HL-60 (cell line): Measurements from ENCODE around the gene CHAF1A.

ENCODE experiments used
- DNase-seq, 2 experiments: peaks; one replicate each; pipeline ENCODE4 v3.0.0-alpha.2; 2010 to 2020; ENCODE audit warnings: low read depth in 1 of 2, low spot score in 1 of 2
- H3K27ac ChIP-seq: fragments of 250-450 bp; sonication (Bioruptor Pico); replicated peaks from 2 replicates; pipeline ENCODE4 v1.5.1; 2020; ENCODE audit warnings: mild to moderate bottlenecking, moderate library complexity
- H3K27me3 ChIP-seq: fragments of 250-450 bp; sonication (Bioruptor Pico); 2 replicates; pipeline ENCODE4 v1.5.1; 2021; ENCODE audit warnings: mild to moderate bottlenecking, moderate library complexity; ENCODE audit not compliant: insufficient read depth, poor library complexity, severe bottlenecking
- H3K4me3 ChIP-seq: replicated peaks from 2 replicates; pipeline ENCODE4 v1.5.1; 2011; ENCODE audit warnings: mild to moderate bottlenecking, control low read depth, low read length; ENCODE audit not compliant: insufficient read depth
- GABPA ChIP-seq: IDR thresholded peaks from 2 replicates; pipeline ENCODE4 v1.6.1; 2012; ENCODE audit warnings: low read depth
- POLR2AphosphoS5 ChIP-seq: IDR thresholded peaks from 2 replicates; pipeline ENCODE4 v1.6.1; 2012; ENCODE audit warnings: low read depth
- SPI1 ChIP-seq: IDR thresholded peaks from 2 replicates; pipeline ENCODE4 v1.6.1; 2012; ENCODE audit warnings: low read depth, mild to moderate bottlenecking, borderline replicate concordance
- TF ChIP-seq, protein P1 (sequence below): IDR thresholded peaks from one replicate; pipeline ENCODE4 v1.5.1; 2011; ENCODE audit warnings: low read length, control low read depth, inconsistent platforms; ENCODE audit not compliant: insufficient read depth
- TF ChIP-seq, protein P2 (sequence below): IDR thresholded peaks from 2 replicates; pipeline ENCODE4 v1.6.1; 2012; ENCODE audit warnings: low read depth; ENCODE audit not compliant: insufficient replicate concordance

CHAF1A gene

DNA sequence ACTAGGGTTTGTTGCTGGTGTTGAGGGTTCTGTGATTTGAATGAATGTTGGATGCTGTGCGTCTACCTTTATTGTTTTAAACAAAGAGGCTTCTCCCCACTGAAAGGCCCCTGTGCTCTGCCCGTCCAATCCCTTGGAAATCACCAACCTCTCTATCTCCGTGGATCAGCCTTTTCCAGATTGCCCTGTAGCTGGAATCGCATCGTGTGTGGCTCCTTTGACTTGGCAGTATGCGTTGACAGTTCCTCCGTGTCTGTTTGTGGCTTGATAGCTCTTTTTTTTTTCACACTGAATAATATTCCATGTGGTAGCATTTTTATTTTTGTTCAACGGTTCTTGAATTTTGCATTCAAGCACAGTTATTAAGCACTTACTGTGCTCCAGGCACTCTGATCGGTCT is 32.0 kb downstream of the CHAF1A start:
- TF ChIP-seq POLR2AphosphoS5 (no peak), SPI1 (no peak), GABPA (no peak)
- TF ChIP-seq, protein P1, sequence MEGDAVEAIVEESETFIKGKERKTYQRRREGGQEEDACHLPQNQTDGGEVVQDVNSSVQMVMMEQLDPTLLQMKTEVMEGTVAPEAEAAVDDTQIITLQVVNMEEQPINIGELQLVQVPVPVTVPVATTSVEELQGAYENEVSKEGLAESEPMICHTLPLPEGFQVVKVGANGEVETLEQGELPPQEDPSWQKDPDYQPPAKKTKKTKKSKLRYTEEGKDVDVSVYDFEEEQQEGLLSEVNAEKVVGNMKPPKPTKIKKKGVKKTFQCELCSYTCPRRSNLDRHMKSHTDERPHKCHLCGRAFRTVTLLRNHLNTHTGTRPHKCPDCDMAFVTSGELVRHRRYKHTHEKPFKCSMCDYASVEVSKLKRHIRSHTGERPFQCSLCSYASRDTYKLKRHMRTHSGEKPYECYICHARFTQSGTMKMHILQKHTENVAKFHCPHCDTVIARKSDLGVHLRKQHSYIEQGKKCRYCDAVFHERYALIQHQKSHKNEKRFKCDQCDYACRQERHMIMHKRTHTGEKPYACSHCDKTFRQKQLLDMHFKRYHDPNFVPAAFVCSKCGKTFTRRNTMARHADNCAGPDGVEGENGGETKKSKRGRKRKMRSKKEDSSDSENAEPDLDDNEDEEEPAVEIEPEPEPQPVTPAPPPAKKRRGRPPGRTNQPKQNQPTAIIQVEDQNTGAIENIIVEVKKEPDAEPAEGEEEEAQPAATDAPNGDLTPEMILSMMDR, result no peak
- TF ChIP-seq, protein P2, sequence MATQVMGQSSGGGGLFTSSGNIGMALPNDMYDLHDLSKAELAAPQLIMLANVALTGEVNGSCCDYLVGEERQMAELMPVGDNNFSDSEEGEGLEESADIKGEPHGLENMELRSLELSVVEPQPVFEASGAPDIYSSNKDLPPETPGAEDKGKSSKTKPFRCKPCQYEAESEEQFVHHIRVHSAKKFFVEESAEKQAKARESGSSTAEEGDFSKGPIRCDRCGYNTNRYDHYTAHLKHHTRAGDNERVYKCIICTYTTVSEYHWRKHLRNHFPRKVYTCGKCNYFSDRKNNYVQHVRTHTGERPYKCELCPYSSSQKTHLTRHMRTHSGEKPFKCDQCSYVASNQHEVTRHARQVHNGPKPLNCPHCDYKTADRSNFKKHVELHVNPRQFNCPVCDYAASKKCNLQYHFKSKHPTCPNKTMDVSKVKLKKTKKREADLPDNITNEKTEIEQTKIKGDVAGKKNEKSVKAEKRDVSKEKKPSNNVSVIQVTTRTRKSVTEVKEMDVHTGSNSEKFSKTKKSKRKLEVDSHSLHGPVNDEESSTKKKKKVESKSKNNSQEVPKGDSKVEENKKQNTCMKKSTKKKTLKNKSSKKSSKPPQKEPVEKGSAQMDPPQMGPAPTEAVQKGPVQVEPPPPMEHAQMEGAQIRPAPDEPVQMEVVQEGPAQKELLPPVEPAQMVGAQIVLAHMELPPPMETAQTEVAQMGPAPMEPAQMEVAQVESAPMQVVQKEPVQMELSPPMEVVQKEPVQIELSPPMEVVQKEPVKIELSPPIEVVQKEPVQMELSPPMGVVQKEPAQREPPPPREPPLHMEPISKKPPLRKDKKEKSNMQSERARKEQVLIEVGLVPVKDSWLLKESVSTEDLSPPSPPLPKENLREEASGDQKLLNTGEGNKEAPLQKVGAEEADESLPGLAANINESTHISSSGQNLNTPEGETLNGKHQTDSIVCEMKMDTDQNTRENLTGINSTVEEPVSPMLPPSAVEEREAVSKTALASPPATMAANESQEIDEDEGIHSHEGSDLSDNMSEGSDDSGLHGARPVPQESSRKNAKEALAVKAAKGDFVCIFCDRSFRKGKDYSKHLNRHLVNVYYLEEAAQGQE, result no peak
- Histone ChIP-seq H3K27me3 (no peaks in the 10 kb centered on the region), H3K27ac (no peak overlapping the region), H3K4me3 (no peak overlapping the region)
- DNase-seq, result no peak

DNA sequence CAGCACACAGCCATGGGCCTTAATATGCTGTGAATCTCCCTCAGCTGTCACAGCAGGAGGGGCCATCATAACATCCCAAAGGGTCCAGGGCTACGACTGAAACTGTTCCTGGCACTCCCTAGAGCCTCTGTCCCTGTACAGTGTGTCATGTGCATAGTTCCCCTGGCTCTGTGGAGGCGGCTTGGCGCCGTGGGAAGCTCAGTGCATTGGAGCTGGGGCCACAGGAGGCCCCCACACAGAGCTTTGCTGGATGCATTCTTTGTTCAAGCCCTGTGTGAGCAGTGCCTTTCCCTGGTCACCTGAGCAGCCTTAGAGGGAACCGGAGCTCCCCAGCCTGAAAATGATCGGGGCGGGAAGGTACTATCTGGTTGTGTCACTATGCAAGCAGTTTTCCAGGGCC is 33.8 kb downstream of the CHAF1A start:
- Histone ChIP-seq H3K27me3 (no peaks in the 10 kb centered on the region), H3K27ac (no peak overlapping the region), H3K4me3 (no peak overlapping the region)
- TF ChIP-seq POLR2AphosphoS5, result no peak
- no peak for TF ChIP-seq GABPA
- TF ChIP-seq, protein P1, result no peak
- TF ChIP-seq, protein P2, result no peak
- no peak for TF ChIP-seq SPI1
- no peak for DNase-seq

DNA sequence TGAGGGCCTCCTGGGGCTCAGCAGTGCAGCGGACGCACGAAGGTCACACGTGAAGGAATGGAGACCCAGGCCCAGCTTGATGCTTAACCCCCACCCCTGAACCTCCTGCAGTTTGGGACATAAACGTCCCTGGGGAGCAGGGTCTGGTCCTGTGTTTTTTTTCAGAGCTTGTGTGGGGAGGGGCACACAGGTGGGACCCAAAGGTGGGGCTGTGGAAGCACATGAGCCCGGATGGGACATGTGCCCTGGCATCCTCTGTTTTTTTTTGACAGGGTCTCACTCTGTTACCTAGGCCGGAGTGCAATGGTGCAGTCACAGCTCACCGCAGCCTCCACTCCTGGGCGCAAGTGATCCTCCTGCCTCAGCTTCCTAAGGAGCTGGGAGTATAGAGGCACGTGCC is 34.7 kb downstream of the CHAF1A start:
- H3K4me3 ChIP-seq, result no peak overlapping the region
- H3K27ac ChIP-seq, result no peak overlapping the region
- H3K27me3 ChIP-seq, result no peaks in the 10 kb centered on the region
- no peak for DNase-seq
- no peak for TF ChIP-seq POLR2AphosphoS5
- TF ChIP-seq, protein P2, result no peak
- no peak for TF ChIP-seq SPI1
- no peak for TF ChIP-seq GABPA
- TF ChIP-seq, protein P1, result no peak
